A549 (cell line): Measurements from ENCODE around the gene ENTPD7.

Experiments used
- CTCF ChIP-seq: fragments of >200 bp; sonication (Bioruptor Twin); formaldehyde crosslinking; IDR thresholded peaks from 3 replicates; pipeline ENCODE4 v1.5.1; 2016
- TP53 ChIP-seq: fragments of 250-450 bp; sonication (Bioruptor Pico); IDR thresholded peaks from 2 replicates; pipeline ENCODE4 v1.5.0; 2021; ENCODE audit warnings: mild to moderate bottlenecking, moderate library complexity

GRCh38 chr10:99654390-99655175 is 4.7 kb upstream of the ENTPD7 start:
- TF ChIP-seq CTCF: no peak
- no peak for TF ChIP-seq TP53 (CRISPR knock-in tag)
